Stimulated activated CD4-positive, alpha-beta T cell treated with anti-CD3 and anti-CD28 coated beads, Interleukin-4, amount 100 ng/mL, for 24 hours (primary cell): ENCODE data around the gene C6orf47.

Source experiments
- DNase-seq: peaks from one replicate; pipeline ENCODE4 v3.0.0-alpha.2; 2020

The C6orf47 gene

GRCh38 chr6:31687321-31687720 lies 26.7 kb upstream of the C6orf47 start:
- no peak for DNase-seq

- no peak for DNase-seq
Measured at GRCh38 chr6:31686483-31686882, 25.9 kb upstream of the C6orf47 start.

GRCh38 chr6:31683591-31683990 lies 23.0 kb upstream of the C6orf47 start:
- DNase-seq = no peak

GRCh38 chr6:31681135-31681671 lies 20.6 kb upstream of the C6orf47 start:
- DNase-seq = peak; percentile 48

- peak; percentile 74 for DNase-seq
Measured at GRCh38 chr6:31680226-31681134, 19.9 kb upstream of the C6orf47 start, which contains the start of gene LY6G5C. TSS of gene LY6G5C (minus strand) at chr6:31681067. CDS start at chr6:31680373, 694 bp downstream.

GRCh38 chr6:31677955-31678354 lies 17.4 kb upstream of the C6orf47 start:
- no peak for DNase-seq

GRCh38 chr6:31676904-31677303 lies 16.3 kb upstream of the C6orf47 start:
- DNase-seq = no peak

GRCh38 chr6:31676322-31676903 lies 15.8 kb upstream of the C6orf47 start:
- no peak for DNase-seq

GRCh38 chr6:31669676-31670075 lies 9.1 kb upstream of the C6orf47 start, which contains the start of gene LY6G5B:
TSS of gene LY6G5B (plus strand) at chr6:31669976. CDS start at chr6:31670951, 975 bp downstream.
- DNase-seq = no peak

- no peak for DNase-seq
Measured at GRCh38 chr6:31666337-31666965, 5.9 kb upstream of the C6orf47 start.

GRCh38 chr6:31665501-31666336 lies 5.1 kb upstream of the C6orf47 start, which contains the start of gene CSNK2B:
TSS of gene CSNK2B (plus strand) at chr6:31666080. CDS start at chr6:31666832, 752 bp downstream.
- DNase-seq = peak; percentile 99

GRCh38 chr6:31664790-31665500 lies 4.4 kb upstream of the C6orf47 start, which contains the start of gene GPANK1:
TSS of gene GPANK1 (minus strand) at chr6:31664997. CDS start at chr6:31664478, 519 bp downstream.
- DNase-seq = peak; percentile 92

GRCh38 chr6:31663961-31664789 lies 3.6 kb upstream of the C6orf47 start:
- DNase-seq = no peak

GRCh38 chr6:31663126-31663960 lies 2.8 kb upstream of the C6orf47 start:
- no peak for DNase-seq

- no peak for DNase-seq
Measured at GRCh38 chr6:31662124-31662723, 1.6 kb upstream of the C6orf47 start.

GRCh38 chr6:31661262-31662123 lies 915 bp upstream of the C6orf47 start:
- no peak for DNase-seq

- DNase-seq = peak; percentile 42
Measured at GRCh38 chr6:31659649-31660380, 763 bp downstream of the C6orf47 start.
